Panc1 (cell line): ENCODE measurements around the gene COL3A1. TPM values are rescaled to one million over a fixed set of nuclear protein-coding genes. Genes with fewer than 3 reads are reported as not detected.

Experiments
- ATAC-seq: fragments of 200-7000 bp; cut with Tn5 transposase; 2 replicates; pipeline ENCODE4 v1.9.1; 2020; ENCODE audit warnings: mild to moderate bottlenecking, moderate library complexity
- BruUV-seq: library from RNA; stranded (reverse); fragments of 400-500 nt; replicated peaks from 2 replicates; lab custom pipeline; 2021; lab: Mats Ljungman, UMichigan
- CTCF ChIA-PET: fragments of 300-600 bp; sonication (Branson Sonifier 250); formaldehyde crosslinking; loops from one replicate; lab custom pipeline; 2022; ENCODE audit warnings: antibody characterized with exemption; lab: Charles Lee
- POLR2A ChIA-PET: fragments of 300-600 bp; sonication (Branson Sonifier 250); formaldehyde crosslinking; loops from one replicate; lab custom pipeline; 2022; ENCODE audit warnings: antibody characterized with exemption; lab: Charles Lee
- DNase-seq: peaks from one replicate; pipeline ENCODE4 v3.0.0-alpha.2; 2010; ENCODE audit warnings: low read depth, low spot score
- H3K27ac ChIP-seq: 2 replicates; pipeline ENCODE4 v1.5.1; 2011; ENCODE audit warnings: mild to moderate bottlenecking, low read length, inconsistent platforms
- H3K27me3 ChIP-seq: fragments of 200-500 bp; sonication (Bioruptor generic); 2 replicates; pipeline ENCODE4 v1.6.0; 2014; ENCODE audit warnings: low read length, inconsistent platforms; ENCODE audit not compliant: control insufficient read depth, insufficient read depth
- H3K36me3 ChIP-seq: fragments of 200-500 bp; sonication (Bioruptor generic); 2 replicates; pipeline ENCODE4 v1.5.1; 2014; ENCODE audit warnings: inconsistent platforms, mild to moderate bottlenecking, low read length, moderate library complexity; ENCODE audit not compliant: control insufficient read depth, insufficient read depth
- H3K4me1 ChIP-seq: 2 replicates; pipeline ENCODE4 v1.5.1; 2011; ENCODE audit warnings: inconsistent platforms, mild to moderate bottlenecking, low read length, moderate library complexity; ENCODE audit not compliant: control insufficient read depth, insufficient read depth
- H3K4me3 ChIP-seq, 2 experiments: 2 replicates each; pipeline ENCODE4 v1.5.1; 2011 to 2012; ENCODE audit warnings: low read depth in 2 of 2, low read length in 2 of 2, mild to moderate bottlenecking in 2 of 2, inconsistent platforms in 1 of 2, moderate library complexity in 1 of 2
- H3K9me3 ChIP-seq: fragments of 200-500 bp; sonication (Bioruptor generic); 2 replicates; pipeline ENCODE4 v1.5.1; 2014; ENCODE audit warnings: low read depth, mild to moderate bottlenecking, inconsistent platforms, low read length, moderate library complexity; ENCODE audit not compliant: control insufficient read depth, insufficient read depth
- CTCF ChIP-seq: fragments of 450-650 bp; IDR thresholded peaks from 2 replicates; pipeline ENCODE4 v1.5.1; 2017; ENCODE audit warnings: mild to moderate bottlenecking
- POLR2AphosphoS5 ChIP-seq: IDR thresholded peaks from 2 replicates; pipeline ENCODE4 v1.6.1; 2012; ENCODE audit warnings: mild to moderate bottlenecking, low read depth, low read length, moderate library complexity
- REST ChIP-seq, 2 experiments: IDR thresholded peaks; 2 replicates each; pipeline ENCODE4 v1.6.1; 2011 to 2012; ENCODE audit warnings: low read depth in 2 of 2, control low read depth in 1 of 2, low read length in 1 of 2, mild to moderate bottlenecking in 1 of 2, moderate library complexity in 1 of 2; ENCODE audit not compliant: insufficient read depth in 1 of 2
- SIN3A ChIP-seq: IDR thresholded peaks from 2 replicates; pipeline ENCODE4 v1.6.1; 2012; ENCODE audit warnings: low read depth, mild to moderate bottlenecking, low read length, moderate library complexity, borderline replicate concordance; ENCODE audit not compliant: insufficient read depth
- TCF7L2 ChIP-seq: IDR thresholded peaks from 2 replicates; pipeline ENCODE4 v1.6.1; 2011; ENCODE audit warnings: mild to moderate bottlenecking, low read depth, low read length, inconsistent platforms
- in situ Hi-C: cut with HindIII; loops from 2 replicates; pipeline ENCODE4 v1.10.0; 2016; ENCODE audit warnings: low sequenced_read_pairs, low pct_unique_long_range_greater_than_20kb
- intact Hi-C: fragments of 100-400 bp; cut with micrococcal nuclease; formaldehyde crosslinking; loops from one replicate; pipeline ENCODE4 v1.10.0; 2022; ENCODE audit not compliant: unreplicated experiment
- total RNA-seq: library from RNA; stranded (reverse); gene quantifications from one replicate; pipeline ENCODE4 v1.2.1, GENCODE V29; 2021; ENCODE audit not compliant: unreplicated experiment

Gene COL3A1
- total RNA-seq, 1 experiment from 2014 or later, result 6.9 TPM

- Histone ChIP-seq H3K27ac (no peak overlapping the region), H3K27me3 (no peaks in the 10 kb centered on the region), H3K4me1 (no peaks in the 10 kb centered on the region), H3K4me3 (no peak overlapping the region), H3K36me3 (no peaks in the 10 kb centered on the region), H3K9me3 (no peaks in the 10 kb centered on the region)
- BruUV-seq, result no TSS peak
- in situ Hi-C loops, result no loop called here
- ATAC-seq (no peak), DNase-seq (no peak)
- intact Hi-C loops, result loop anchor here (10.0 kb wide), 1 partner anchor 428 kb away; no protein-coding TSS in a partner anchor
- ChIA-PET POLR2A (no interaction called here), CTCF (interaction anchor here (0.6 kb wide), 1 partner anchor 117 kb away, joined by 3 read pairs; no protein-coding TSS in a partner anchor)
- TF ChIP-seq CTCF (no peak), TCF7L2 (no peak), POLR2AphosphoS5 (no peak), REST (IDR thresholded peaks at IDR 0.05; ENCODE audit: insufficient read depth in 1 of 2, low read depth in 2 of 2, low read length in 1 of 2) (no peak), SIN3A (no peak)
Measured at GRCh38 chr2:188986839-188987238, 12.7 kb downstream of the COL3A1 start.

GRCh38 chr2:188993247-188993646, 19.1 kb downstream of the COL3A1 start:
- BruUV-seq, result no TSS peak
- Histone ChIP-seq H3K27me3 (no peaks in the 10 kb centered on the region), H3K4me1 (no peaks in the 10 kb centered on the region), H3K9me3 (peaks cover 4% of the 10 kb centered on the region; the same call in 1 of the 2 replicates), H3K4me3 (no peak overlapping the region), H3K27ac (no peak overlapping the region), H3K36me3 (no peaks in the 10 kb centered on the region)
- ATAC-seq (no peak), DNase-seq (no peak)
- TF ChIP-seq TCF7L2, result no peak
- no peak for TF ChIP-seq SIN3A
- TF ChIP-seq POLR2AphosphoS5, result no peak
- no peak for TF ChIP-seq REST (IDR thresholded peaks at IDR 0.05; ENCODE audit: insufficient read depth in 1 of 2, low read depth in 2 of 2, low read length in 1 of 2)
- TF ChIP-seq CTCF, result no peak
- ChIA-PET POLR2A (no interaction called here), CTCF (no interaction called here)
- in situ Hi-C loops, result no loop called here
- intact Hi-C loops, result no loop called here
